H1 (cell line): ENCODE measurements around the gene SETD1B. TPM values are rescaled to one million over a fixed set of nuclear protein-coding genes. Genes with fewer than 3 reads are reported as not detected.

Source experiments
- CTCF ChIA-PET: fragments of 300-600 bp; sonication (Branson Sonifier 250); formaldehyde crosslinking; loops from one replicate; lab custom pipeline; 2021; ENCODE audit not compliant: partially characterized antibody; lab: Charles Lee
- POLR2A ChIA-PET: fragments of 300-600 bp; sonication (Branson Sonifier 250); formaldehyde crosslinking; loops from one replicate; lab custom pipeline; 2021; ENCODE audit warnings: inconsistent platforms; ENCODE audit not compliant: partially characterized antibody; lab: Charles Lee
- DNase-seq, 2 experiments: peaks; one replicate each; pipeline versions ENCODE4 v3.0.0 to v3.0.0-alpha.2; 2010 to 2022; ENCODE audit warnings: low spot score in 2 of 2, low read depth in 1 of 2, mixed read lengths in 1 of 2
- FAIRE-seq: peaks from 2 replicates; lab custom pipeline; 2011; peaks lifted over from hg19 to GRCh38; lab: Jason Lieb, UNC
- H2AFZ ChIP-seq: 2 replicates; pipeline ENCODE4 v1.8.1; 2012; ENCODE audit warnings: low read length, inconsistent platforms
- H2AK5ac ChIP-seq: 2 replicates; pipeline ENCODE4 v1.6.1; 2013; ENCODE audit warnings: low read depth, low read length
- H2BK120ac ChIP-seq: replicated peaks from 2 replicates; pipeline ENCODE3; 2013; ENCODE audit warnings: low read depth, low read length, inconsistent platforms
- H2BK12ac ChIP-seq: 2 replicates; pipeline ENCODE4 v1.6.1; 2013; ENCODE audit warnings: low read depth, low read length
- H2BK15ac ChIP-seq: 2 replicates; pipeline ENCODE4 v1.6.1; 2013; ENCODE audit warnings: low read length
- H2BK20ac ChIP-seq: 2 replicates; pipeline ENCODE4 v1.6.1; 2013; ENCODE audit warnings: low read length
- H2BK5ac ChIP-seq: 2 replicates; pipeline ENCODE4 v1.6.1; 2013; ENCODE audit warnings: low read depth, low read length
- H3K14ac ChIP-seq: 2 replicates; pipeline ENCODE4 v1.6.1; 2013; ENCODE audit warnings: inconsistent platforms; ENCODE audit not compliant: insufficient read length
- H3K18ac ChIP-seq: 2 replicates; pipeline ENCODE4 v1.6.1; 2013; ENCODE audit warnings: low read length; ENCODE audit errors: extremely low read depth
- H3K23ac ChIP-seq: 2 replicates; pipeline ENCODE4 v1.6.1; 2013; ENCODE audit warnings: inconsistent platforms; ENCODE audit not compliant: insufficient read length
- H3K23me2 ChIP-seq: 2 replicates; pipeline ENCODE4 v1.6.1; 2013; ENCODE audit warnings: low read depth, low read length
- H3K27ac ChIP-seq: 2 replicates; pipeline ENCODE4 v1.6.1; 2011; ENCODE audit warnings: low read depth, low read length, inconsistent platforms
- H3K27me3 ChIP-seq, 4 experiments: replicated peaks in 1 of 4; 1 replicate in 1 of 4; 2 replicates in 3 of 4; pipeline versions ENCODE4 v1.6.1 to v1.8.1; 2011 to 2013; ENCODE audit warnings: low read length in 3 of 4, mild to moderate bottlenecking in 3 of 4, inconsistent platforms in 2 of 4, mixed read lengths in 2 of 4, moderate library complexity in 1 of 4; ENCODE audit not compliant: control insufficient read depth in 3 of 4, insufficient read depth in 3 of 4; ENCODE audit errors: extremely low read depth in 1 of 4
- H3K36me3 ChIP-seq, 4 experiments: 2 replicates each; pipeline versions ENCODE4 v1.6.1 to v1.8.1; 2011 to 2013; ENCODE audit warnings: mild to moderate bottlenecking in 4 of 4, low read length in 3 of 4, moderate library complexity in 2 of 4, control low read depth in 1 of 4, inconsistent platforms in 1 of 4; ENCODE audit not compliant: insufficient read depth in 4 of 4, control insufficient read depth in 2 of 4
- H3K4ac ChIP-seq: replicated peaks from 2 replicates; pipeline ENCODE3; 2013; ENCODE audit warnings: low read length, low read depth, mixed read lengths, inconsistent platforms; ENCODE audit not compliant: insufficient read length
- H3K4me1 ChIP-seq, 4 experiments: replicated peaks in 1 of 4; 1 replicate in 1 of 4; 2 replicates in 3 of 4; pipeline versions ENCODE4 v1.6.1 to v1.8.1; 2011 to 2013; ENCODE audit warnings: low read length in 3 of 4, inconsistent platforms in 2 of 4, mixed read lengths in 1 of 4; ENCODE audit not compliant: insufficient read depth in 4 of 4, control insufficient read depth in 3 of 4
- H3K4me2 ChIP-seq, 2 experiments: 2 replicates each; pipeline versions ENCODE4 v1.6.1 to v1.8.1; 2011 to 2013; ENCODE audit warnings: low read depth in 2 of 2, low read length in 2 of 2, control low read depth in 1 of 2, inconsistent platforms in 1 of 2, mild to moderate bottlenecking in 1 of 2; ENCODE audit not compliant: insufficient read depth in 1 of 2
- H3K4me3 ChIP-seq, 4 experiments: fragments of 200-600, 300-600 bp in 1 of 4; sonication (generic), shearing (Covaris generic), sonication (Bioruptor Twin) in 1 of 4; 2 replicates each; pipeline versions ENCODE4 v1.5.1 to v1.8.1; 2011 to 2016; ENCODE audit warnings: low read length in 4 of 4, low read depth in 3 of 4, control low read depth in 2 of 4, inconsistent platforms in 2 of 4, mild to moderate bottlenecking in 2 of 4, mixed read lengths in 1 of 4, moderate library complexity in 1 of 4; ENCODE audit not compliant: insufficient read depth in 2 of 4; ENCODE audit errors: extremely low read depth in 1 of 4
- H3K56ac ChIP-seq: replicated peaks from 2 replicates; pipeline ENCODE3; 2013; ENCODE audit warnings: low read depth, mild to moderate bottlenecking, mixed read lengths, low read length, inconsistent platforms; ENCODE audit not compliant: insufficient read length
- H3K79me1 ChIP-seq: 2 replicates; pipeline ENCODE4 v1.6.1; 2013; ENCODE audit warnings: low read depth, low read length, control low read depth
- H3K79me2 ChIP-seq, 2 experiments: 2 replicates each; pipeline versions ENCODE4 v1.6.1 to v1.8.1; 2012 to 2013; ENCODE audit warnings: low read length in 2 of 2, mild to moderate bottlenecking in 2 of 2, inconsistent platforms in 1 of 2; ENCODE audit not compliant: insufficient read depth in 2 of 2, control insufficient read depth in 1 of 2
- H3K9ac ChIP-seq, 4 experiments: replicated peaks in 1 of 4; 1 replicate in 1 of 4; 2 replicates in 3 of 4; pipeline versions ENCODE4 v1.6.1 to v1.8.1; 2011 to 2013; ENCODE audit warnings: low read depth in 3 of 4, low read length in 3 of 4, control low read depth in 2 of 4, mild to moderate bottlenecking in 2 of 4, moderate library complexity in 2 of 4, inconsistent platforms in 1 of 4; ENCODE audit errors: extremely low read depth in 1 of 4
- H3K9me3 ChIP-seq, 2 experiments: 2 replicates each; pipeline versions ENCODE4 v1.6.1 to v1.8.1; 2012 to 2013; ENCODE audit warnings: mild to moderate bottlenecking in 2 of 2, moderate library complexity in 2 of 2, control low read depth in 1 of 2, inconsistent platforms in 1 of 2, low read depth in 1 of 2, low read length in 1 of 2, mixed read lengths in 1 of 2; ENCODE audit not compliant: insufficient read depth in 2 of 2
- H4K20me1 ChIP-seq, 2 experiments: replicated peaks in 1 of 2; 2 replicates each; pipeline versions ENCODE3 to v1.8.1; 2011 to 2013; ENCODE audit warnings: inconsistent platforms in 2 of 2, low read length in 2 of 2, mild to moderate bottlenecking in 1 of 2; ENCODE audit not compliant: insufficient read depth in 2 of 2, control insufficient read depth in 1 of 2
- H4K5ac ChIP-seq: 2 replicates; pipeline ENCODE4 v1.6.1; 2013; ENCODE audit warnings: low read length, low read depth, mixed read lengths, inconsistent platforms; ENCODE audit not compliant: insufficient read length
- H4K8ac ChIP-seq: 2 replicates; pipeline ENCODE4 v1.8.0; 2013; ENCODE audit warnings: mild to moderate bottlenecking, moderate library complexity, low read length, inconsistent platforms; ENCODE audit not compliant: insufficient read depth; ENCODE audit errors: extremely low read depth
- H4K91ac ChIP-seq: replicated peaks from 2 replicates; pipeline ENCODE3; 2013; ENCODE audit warnings: low read length, mixed read lengths, inconsistent platforms; ENCODE audit not compliant: insufficient read length
- ASH2L ChIP-seq: fragments of 200-600, 300-600 bp; sonication (generic); IDR thresholded peaks from one replicate; pipeline ENCODE4 v1.7.1; 2017; ENCODE audit warnings: low read length
- BRCA1 ChIP-seq: IDR thresholded peaks from 2 replicates; pipeline ENCODE4 v1.6.1; 2012; ENCODE audit warnings: low read depth, low read length, improper control_type of control experiment
- CBX8 ChIP-seq: fragments of 300-800, 300-1000 bp; sonication (generic); IDR thresholded peaks from 2 replicates; pipeline ENCODE4 v1.7.1; 2016; ENCODE audit warnings: low read depth, low read length, borderline replicate concordance
- CHD2 ChIP-seq: IDR thresholded peaks from 2 replicates; pipeline ENCODE4 v1.6.1; 2012; ENCODE audit warnings: low read length, improper control_type of control experiment
- GABPA ChIP-seq: IDR thresholded peaks from 2 replicates; pipeline ENCODE4 v1.6.1; 2011; ENCODE audit warnings: mild to moderate bottlenecking, low read length, moderate library complexity, borderline replicate concordance; ENCODE audit not compliant: insufficient read depth
- GTF2F1 ChIP-seq: IDR thresholded peaks from 2 replicates; pipeline ENCODE4 v1.6.1; 2012; ENCODE audit warnings: low read depth, low read length, improper control_type of control experiment, borderline replicate concordance
- JUN ChIP-seq: IDR thresholded peaks from 2 replicates; pipeline ENCODE4 v1.6.1; 2011; ENCODE audit warnings: low read depth, mild to moderate bottlenecking, improper control_type of control experiment, low read length
- KDM4A ChIP-seq: IDR thresholded peaks from one replicate; pipeline ENCODE4 v1.7.1; 2012; ENCODE audit warnings: low read depth, mild to moderate bottlenecking, moderate library complexity, low read length, inconsistent platforms; ENCODE audit not compliant: severe bottlenecking
- POU5F1 ChIP-seq: IDR thresholded peaks from 2 replicates; pipeline ENCODE4 v1.6.1; 2011; ENCODE audit warnings: low read depth, mild to moderate bottlenecking, low read length, moderate library complexity
- RFX5 ChIP-seq: IDR thresholded peaks from 2 replicates; pipeline ENCODE4 v1.6.1; 2011; ENCODE audit warnings: low read depth, low read length, improper control_type of control experiment, borderline replicate concordance
- RNF2 ChIP-seq: fragments of 200-900, 300-1000 bp; sonication (generic); IDR thresholded peaks from 2 replicates; pipeline ENCODE4 v1.7.1; 2016; ENCODE audit warnings: borderline replicate concordance, low read depth, mild to moderate bottlenecking, antibody characterized with exemption, low read length; ENCODE audit not compliant: poor library complexity, severe bottlenecking; ENCODE audit errors: missing control alignments
- RXRA ChIP-seq: IDR thresholded peaks from 2 replicates; pipeline ENCODE4 v1.6.1; 2011; ENCODE audit warnings: low read depth, mild to moderate bottlenecking, low read length, moderate library complexity; ENCODE audit not compliant: insufficient read depth
- SRF ChIP-seq: IDR thresholded peaks from 2 replicates; pipeline ENCODE4 v1.6.1; 2011; ENCODE audit warnings: mild to moderate bottlenecking, low read depth, low read length, moderate library complexity
- WGBS, 2 experiments: shearing (Covaris generic) in 1 of 2; methylation state at CpG; one replicate each; pipeline versions ENCODE4 v1.1.6 to v1.1.7; 2013 to 2015; ENCODE audit warnings: low lambda C conversion rate in 2 of 2, mixed read lengths in 2 of 2, inconsistent platforms in 1 of 2, low coverage in 1 of 2, missing lambda C conversion rate in 1 of 2; ENCODE audit not compliant: insufficient replicate concordance in 2 of 2, insufficient coverage in 1 of 2, insufficient read length in 1 of 2; ENCODE audit errors: extremely low coverage in 1 of 2, missing lambda C conversion rate in 1 of 2; 5-methylcytosine and 5-hydroxymethylcytosine counted together
- polyA plus RNA-seq, 7 experiments: library from polyadenylated mRNA; depleted of rRNA in 3 of 7; stranded (reverse) in 5 of 7; unstranded in 2 of 7; fragments of >200 nt in 5 of 7; fragments of 200-250 nt in 2 of 7; gene quantifications; 1 replicate in 5 of 7; 2 replicates in 1 of 7; 4 replicates in 1 of 7; pipeline versions ENCODE4 v1.2.1 to v1.2.3, GENCODE V29; 2011 to 2013; ENCODE audit warnings: missing spikeins in 2 of 7, mixed read lengths in 2 of 7
- total RNA-seq: library from RNA; stranded (reverse); fragmentation: NEBNext Ultra II Directional; extraction: Animal tissue kit (Norgen Biotek cat#: 25700); gene quantifications from 2 replicates; pipeline ENCODE4 v1.2.1, GENCODE V29; 2021

The SETD1B gene
- total and polyA plus RNA-seq, 2 of the 8 experiments (the other 6 are each of a cell fraction or from before 2014, with no cell fraction given) = 1.3 to 17.7 TPM

- POLR2A ChIA-PET = interaction anchor here (0.7 to 1.4 kb wide), 3 partner anchors 32 to 43 kb away, joined by 3 read pairs; no protein-coding TSS in a partner anchor
- CTCF ChIA-PET = interaction anchor here (0.6 to 11.1 kb wide), 11 partner anchors 19 to 1080 kb away, joined by 3 to 111 read pairs (median 4); partner anchors contain the start of genes CFAP251, PSMD9 and RHOF
- H2AK5ac ChIP-seq = no peak overlapping the region
- H3K4me1 ChIP-seq = no peaks in the 10 kb centered on the region; a peak in 2 of 7 replicates
- no peak overlapping the region for H3K9ac ChIP-seq
- no peak overlapping the region for H2BK120ac ChIP-seq
- no peak overlapping the region for H2BK15ac ChIP-seq
- H3K23ac ChIP-seq = no peak overlapping the region
- no peak overlapping the region for H3K56ac ChIP-seq
- no peak overlapping the region for H2AFZ ChIP-seq
- peaks cover 5% of the 10 kb centered on the region for H3K23me2 ChIP-seq
- WGBS, 2 experiments = 84% methylated on average over 13 of the region's 13 CpGs; no CpG with 5 or more reads in 1 of the 2 experiments
- no peak overlapping the region for H3K18ac ChIP-seq
- no peak overlapping the region for H4K5ac ChIP-seq
- FAIRE-seq (no peak), DNase-seq (no peak)
- H4K8ac ChIP-seq = no peak overlapping the region
- H2BK12ac ChIP-seq = no peak overlapping the region; the same call in 1 of the 2 replicates
- H3K4ac ChIP-seq = no peak overlapping the region
- no peaks in the 10 kb centered on the region for H3K36me3 ChIP-seq
- no peak overlapping the region for H2BK5ac ChIP-seq
- no peak overlapping the region for H4K91ac ChIP-seq
- no peak overlapping the region for H3K4me3 ChIP-seq
- no peaks in the 10 kb centered on the region for H4K20me1 ChIP-seq
- no peaks in the 10 kb centered on the region for H3K79me2 ChIP-seq
- H2BK20ac ChIP-seq = no peak overlapping the region
- TF ChIP-seq SRF (no peak), POU5F1 (no peak), RFX5 (no peak), GTF2F1 (no peak), KDM4A (no peak), CBX8 (no peak), GABPA (no peak), BRCA1 (no peak), JUN (no peak), RXRA (no peak), RNF2 (no peak), ASH2L (no peak), CHD2 (no peak)
- H3K14ac ChIP-seq = no peak overlapping the region
- no peak overlapping the region for H3K4me2 ChIP-seq
- H3K9me3 ChIP-seq = no peaks in the 10 kb centered on the region
- H3K79me1 ChIP-seq = no peaks in the 10 kb centered on the region
- no peak overlapping the region for H3K27ac ChIP-seq
- H3K27me3 ChIP-seq = no peaks in the 10 kb centered on the region
These were observed 39.6 kb downstream of the SETD1B start for GRCh38 chr12:121843236-121843982.
